Neural progenitor cell (in vitro differentiated cells): ENCODE results near the gene KIFBP.

Experiments
- EZH2 ChIP-seq: fragments of 200-600 bp; sonication (generic); IDR thresholded peaks from 2 replicates; pipeline ENCODE4 v1.6.1; 2017; ENCODE audit warnings: antibody characterized with exemption, mild to moderate bottlenecking, moderate library complexity
- TF ChIP-seq, protein P1 (sequence below): fragments of 200-600 bp; sonication (generic); IDR thresholded peaks from 2 replicates; pipeline ENCODE4 v1.5.1; 2017; ENCODE audit warnings: antibody characterized with exemption, mild to moderate bottlenecking

DNA sequence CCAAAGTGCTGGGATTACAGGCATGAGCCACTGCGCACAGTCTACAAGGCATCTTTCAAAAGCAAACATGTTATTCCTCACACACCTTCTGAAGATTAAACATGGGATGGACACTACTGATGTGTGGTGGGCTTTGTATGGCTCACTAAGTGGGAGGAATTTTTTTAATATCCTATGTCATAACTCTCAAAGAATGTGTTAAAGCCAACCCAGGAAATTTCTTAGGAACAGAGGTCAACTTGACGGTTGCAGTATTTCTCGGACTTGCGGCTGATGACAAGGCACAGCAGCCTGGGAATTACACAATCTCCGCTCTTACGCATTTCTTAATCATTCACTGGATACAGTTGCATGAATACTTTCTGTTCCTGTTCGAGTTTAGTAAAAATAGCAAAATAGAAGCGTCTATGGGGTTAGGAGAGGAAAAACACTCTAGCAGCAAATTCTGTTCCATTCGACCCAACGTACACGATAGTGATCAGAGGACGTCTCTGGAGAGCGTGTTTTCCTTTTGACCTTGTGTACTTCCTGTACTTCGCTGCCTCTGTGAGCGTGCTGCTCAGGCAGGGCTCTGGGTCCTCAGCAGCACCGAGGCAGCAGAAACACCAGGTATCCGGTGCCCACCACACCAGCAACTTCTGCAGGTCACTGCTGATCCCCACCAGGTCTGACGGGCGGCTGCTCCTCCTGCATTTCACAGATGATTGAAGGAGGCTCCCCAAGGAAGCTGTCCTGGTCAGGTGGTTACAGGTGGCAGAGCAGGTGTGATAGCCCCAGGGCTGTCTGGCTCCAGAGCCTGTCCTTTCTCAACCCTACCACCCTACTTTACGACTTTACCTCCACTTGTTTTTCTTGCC is 72.9 kb downstream of the KIFBP start:
- TF ChIP-seq, protein P1, sequence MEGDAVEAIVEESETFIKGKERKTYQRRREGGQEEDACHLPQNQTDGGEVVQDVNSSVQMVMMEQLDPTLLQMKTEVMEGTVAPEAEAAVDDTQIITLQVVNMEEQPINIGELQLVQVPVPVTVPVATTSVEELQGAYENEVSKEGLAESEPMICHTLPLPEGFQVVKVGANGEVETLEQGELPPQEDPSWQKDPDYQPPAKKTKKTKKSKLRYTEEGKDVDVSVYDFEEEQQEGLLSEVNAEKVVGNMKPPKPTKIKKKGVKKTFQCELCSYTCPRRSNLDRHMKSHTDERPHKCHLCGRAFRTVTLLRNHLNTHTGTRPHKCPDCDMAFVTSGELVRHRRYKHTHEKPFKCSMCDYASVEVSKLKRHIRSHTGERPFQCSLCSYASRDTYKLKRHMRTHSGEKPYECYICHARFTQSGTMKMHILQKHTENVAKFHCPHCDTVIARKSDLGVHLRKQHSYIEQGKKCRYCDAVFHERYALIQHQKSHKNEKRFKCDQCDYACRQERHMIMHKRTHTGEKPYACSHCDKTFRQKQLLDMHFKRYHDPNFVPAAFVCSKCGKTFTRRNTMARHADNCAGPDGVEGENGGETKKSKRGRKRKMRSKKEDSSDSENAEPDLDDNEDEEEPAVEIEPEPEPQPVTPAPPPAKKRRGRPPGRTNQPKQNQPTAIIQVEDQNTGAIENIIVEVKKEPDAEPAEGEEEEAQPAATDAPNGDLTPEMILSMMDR = no peak
- no peak for TF ChIP-seq EZH2
